Stimulated activated naive B cell treated with anti-CD40 and anti-IgM and Interleukin-4, amounts not matched to agents 10 μg/mL and 1 μg/mL and 100 μg/mL, for 72 hours (primary cell): ENCODE measurements around the gene SCAMP5.

Experiments used
- ATAC-seq, 2 donors: fragments of 150-1000 bp; cut with Tn5 transposase; replicated peaks; 2 replicates each; pipeline ENCODE4 v1.10.0; 2021; ENCODE audit warnings: moderate library complexity in 1 of 2
- DNase-seq: peaks from one replicate; pipeline ENCODE4 v3.0.0; 2021
- H3K27ac Mint-ChIP-seq: one replicate; pipeline ENCODE4 v1.8.0; 2022; ENCODE audit warnings: mild to moderate bottlenecking, mixed read lengths
- H3K27me3 Mint-ChIP-seq, 2 donors: one replicate each; pipeline ENCODE4 v1.8.0; 2022; ENCODE audit warnings: mixed read lengths in 2 of 2
- H3K36me3 Mint-ChIP-seq, 2 donors: one replicate each; pipeline ENCODE4 v1.8.0; 2022; ENCODE audit warnings: mixed read lengths in 2 of 2, mild to moderate bottlenecking in 1 of 2
- H3K4me1 Mint-ChIP-seq, 2 donors: one replicate each; pipeline ENCODE4 v1.8.0; 2022; ENCODE audit warnings: mixed read lengths in 2 of 2, mild to moderate bottlenecking in 1 of 2
- H3K4me3 Mint-ChIP-seq, 2 donors: one replicate each; pipeline ENCODE4 v1.8.0; 2022; ENCODE audit warnings: mild to moderate bottlenecking in 2 of 2, mixed read lengths in 2 of 2, moderate library complexity in 1 of 2
- H3K9me3 Mint-ChIP-seq, 2 donors: one replicate each; pipeline ENCODE4 v1.8.0; 2022; ENCODE audit warnings: mixed read lengths in 2 of 2, mild to moderate bottlenecking in 1 of 2

SCAMP5 gene

GRCh38 chr15:75034615-75035014 is 39.3 kb downstream of the SCAMP5 start:
- Mint-ChIP-seq H3K27me3 (peaks cover 0 to 3% of the 10 kb centered on the region in 2 donors), H3K9me3 (no peaks in the 10 kb centered on the region), H3K4me1 (peaks cover 51 to 68% of the 10 kb centered on the region in 2 donors), H3K4me3 (no peak overlapping the region), H3K36me3 (peaks cover 33 to 45% of the 10 kb centered on the region in 2 donors), H3K27ac (peak overlapping the region; percentile 37)
- ATAC-seq (no peak), DNase-seq (no peak)

GRCh38 chr15:75036212-75036616 is 40.9 kb downstream of the SCAMP5 start:
- no peak for ATAC-seq

GRCh38 chr15:75037685-75038084 is 42.3 kb downstream of the SCAMP5 start:
- peaks cover 31 to 43% of the 10 kb centered on the region in 2 donors for H3K36me3 Mint-ChIP-seq
- no peaks in the 10 kb centered on the region for H3K9me3 Mint-ChIP-seq
- peak overlapping the region; percentile 74 for H3K27ac Mint-ChIP-seq
- peak; percentile 55 to 66 for ATAC-seq
- H3K4me3 Mint-ChIP-seq, result no peak overlapping the region
- H3K4me1 Mint-ChIP-seq, result peaks cover 43 to 63% of the 10 kb centered on the region in 2 donors
- no peak for DNase-seq
- peaks cover 0 to 3% of the 10 kb centered on the region in 2 donors for H3K27me3 Mint-ChIP-seq

More at GRCh38 chr15:75036212-75036616, 40.9 kb downstream of the SCAMP5 start:
- Mint-ChIP-seq H3K36me3 (peaks cover 31 to 49% of the 10 kb centered on the region in 2 donors), H3K4me3 (no peak overlapping the region), H3K9me3 (no peaks in the 10 kb centered on the region), H3K27me3 (peaks cover 0 to 3% of the 10 kb centered on the region in 2 donors), H3K4me1 (peaks cover 46 to 62% of the 10 kb centered on the region in 2 donors), H3K27ac (peak overlapping the region; percentile 4)
- DNase-seq, result no peak

GRCh38 chr15:75038231-75038630 is 42.9 kb downstream of the SCAMP5 start:
- ATAC-seq, result no peak
- peaks cover 0 to 3% of the 10 kb centered on the region in 2 donors for H3K27me3 Mint-ChIP-seq
- no peaks in the 10 kb centered on the region for H3K9me3 Mint-ChIP-seq
- DNase-seq, result no peak
- H3K36me3 Mint-ChIP-seq, result peaks cover 31 to 42% of the 10 kb centered on the region in 2 donors
- H3K27ac Mint-ChIP-seq, result no peak overlapping the region
- peak overlapping the region in 1 of 2 donors; percentile 22 for H3K4me3 Mint-ChIP-seq
- H3K4me1 Mint-ChIP-seq, result peaks cover 46 to 66% of the 10 kb centered on the region in 2 donors

GRCh38 chr15:75042730-75043508 is 47.6 kb downstream of the SCAMP5 start:
- Mint-ChIP-seq H3K27me3 (no peaks in the 10 kb centered on the region), H3K27ac (peak overlapping the region; percentile 92), H3K36me3 (peaks cover 17 to 36% of the 10 kb centered on the region in 2 donors), H3K4me1 (peaks cover 66 to 88% of the 10 kb centered on the region in 2 donors), H3K9me3 (no peaks in the 10 kb centered on the region), H3K4me3 (peak overlapping the region; percentile 60 to 70)
- ATAC-seq, result peak; percentile 84 to 86
- DNase-seq, result peak; percentile 96

GRCh38 chr15:75043509-75044257 is 48.3 kb downstream of the SCAMP5 start:
- Mint-ChIP-seq H3K4me3 (peak overlapping the region; percentile 60 to 70), H3K4me1 (peaks cover 69 to 88% of the 10 kb centered on the region in 2 donors), H3K27me3 (peaks cover 0 to 3% of the 10 kb centered on the region in 2 donors), H3K9me3 (no peaks in the 10 kb centered on the region), H3K27ac (peak overlapping the region; percentile 92), H3K36me3 (peaks cover 21 to 38% of the 10 kb centered on the region in 2 donors)
- ATAC-seq (peak; percentile 18 to 19), DNase-seq (peak; percentile 72)

- Mint-ChIP-seq H3K4me3 (peak overlapping the region; percentile 50 to 60), H3K9me3 (no peaks in the 10 kb centered on the region), H3K27me3 (peaks cover 0 to 6% of the 10 kb centered on the region in 2 donors), H3K27ac (peak overlapping the region; percentile 44), H3K36me3 (peaks cover 25 to 45% of the 10 kb centered on the region in 2 donors), H3K4me1 (peaks cover 67 to 87% of the 10 kb centered on the region in 2 donors)
- DNase-seq, result no peak
- no peak for ATAC-seq
These were observed 49.0 kb downstream of the SCAMP5 start for GRCh38 chr15:75044258-75044878.

GRCh38 chr15:75045332-75046015 is 50.1 kb downstream of the SCAMP5 start:
- H3K27me3 Mint-ChIP-seq, result peaks cover 0 to 6% of the 10 kb centered on the region in 2 donors

GRCh38 chr15:75048394-75048793 is 53.0 kb downstream of the SCAMP5 start:
- peaks cover 50 to 59% of the 10 kb centered on the region in 2 donors for H3K4me1 Mint-ChIP-seq
- ATAC-seq (no peak), DNase-seq (no peak)
- H3K9me3 Mint-ChIP-seq, result no peaks in the 10 kb centered on the region
- peaks cover 0 to 6% of the 10 kb centered on the region in 2 donors for H3K27me3 Mint-ChIP-seq
- H3K4me3 Mint-ChIP-seq, result no peak overlapping the region
- H3K36me3 Mint-ChIP-seq, result peaks cover 27 to 37% of the 10 kb centered on the region in 2 donors
- no peak overlapping the region for H3K27ac Mint-ChIP-seq

More at GRCh38 chr15:75045332-75046015, 50.1 kb downstream of the SCAMP5 start:
- peaks cover 25 to 42% of the 10 kb centered on the region in 2 donors for H3K36me3 Mint-ChIP-seq
- H3K9me3 Mint-ChIP-seq, result no peaks in the 10 kb centered on the region
- no peak for ATAC-seq
- peaks cover 62 to 80% of the 10 kb centered on the region in 2 donors for H3K4me1 Mint-ChIP-seq
- H3K4me3 Mint-ChIP-seq, result no peak overlapping the region
- no peak for DNase-seq
- H3K27ac Mint-ChIP-seq, result no peak overlapping the region

- DNase-seq (no peak), ATAC-seq (no peak)
- Mint-ChIP-seq H3K4me1 (peaks cover 40 to 49% of the 10 kb centered on the region in 2 donors), H3K27me3 (peaks cover 0 to 6% of the 10 kb centered on the region in 2 donors), H3K4me3 (no peak overlapping the region), H3K9me3 (no peaks in the 10 kb centered on the region), H3K36me3 (peaks cover 26 to 35% of the 10 kb centered on the region in 2 donors), H3K27ac (no peak overlapping the region)
These were observed 54.0 kb downstream of the SCAMP5 start for GRCh38 chr15:75049392-75049791.

GRCh38 chr15:75050283-75050682 is 54.9 kb downstream of the SCAMP5 start:
- no peak for ATAC-seq
- Mint-ChIP-seq H3K36me3 (peaks cover 21 to 26% of the 10 kb centered on the region in 2 donors), H3K9me3 (no peaks in the 10 kb centered on the region), H3K4me1 (peaks cover 32 to 42% of the 10 kb centered on the region in 2 donors), H3K4me3 (no peak overlapping the region), H3K27ac (no peak overlapping the region), H3K27me3 (peaks cover 0 to 6% of the 10 kb centered on the region in 2 donors)
- DNase-seq, result no peak

- Mint-ChIP-seq H3K4me3 (no peak overlapping the region), H3K27ac (no peak overlapping the region), H3K36me3 (peaks cover 21 to 27% of the 10 kb centered on the region in 2 donors), H3K9me3 (no peaks in the 10 kb centered on the region), H3K27me3 (peaks cover 0 to 6% of the 10 kb centered on the region in 2 donors), H3K4me1 (peaks cover 25 to 42% of the 10 kb centered on the region in 2 donors)
- ATAC-seq (no peak), DNase-seq (no peak)
These were observed 55.8 kb downstream of the SCAMP5 start for GRCh38 chr15:75051191-75051608.

GRCh38 chr15:75051711-75052110 is 56.3 kb downstream of the SCAMP5 start:
- Mint-ChIP-seq H3K4me1 (peaks cover 20 to 37% of the 10 kb centered on the region in 2 donors), H3K9me3 (no peaks in the 10 kb centered on the region), H3K36me3 (peaks cover 21 to 23% of the 10 kb centered on the region in 2 donors), H3K4me3 (no peak overlapping the region), H3K27ac (no peak overlapping the region), H3K27me3 (peaks cover 0 to 6% of the 10 kb centered on the region in 2 donors)
- DNase-seq (no peak), ATAC-seq (no peak)
